NCI-H2227 treated with DMSO at 0.1 percent for 48 hours (cell line): ENCODE data around the gene KLHL26.

Experiments
- DNase-seq: peaks from one replicate; lab custom pipeline; 2025; lab: John Stamatoyannopoulos, UW

Gene KLHL26

GRCh38 chr19:18649371-18650020 is 12.7 kb downstream of the KLHL26 start:
- DNase-seq = peak; percentile 22

DNA sequence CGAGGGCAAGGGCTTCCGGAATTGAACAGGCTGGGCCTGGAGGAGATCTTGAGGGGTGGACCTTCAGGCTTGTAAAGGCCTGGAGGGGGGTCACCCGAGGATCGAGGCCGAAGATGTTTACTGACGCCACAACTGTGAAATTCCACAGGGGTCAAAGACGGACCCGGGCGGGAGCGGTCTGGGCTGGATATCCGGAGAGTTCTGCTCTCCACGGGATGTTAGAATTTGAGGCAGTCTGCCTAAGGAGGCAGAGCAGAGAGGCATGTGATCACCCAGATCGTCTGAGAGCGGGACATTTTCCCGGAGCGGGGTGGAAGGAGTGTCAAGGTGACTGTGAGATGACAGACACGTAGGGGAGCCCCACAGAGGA is 13.2 kb downstream of the KLHL26 start:
- no peak for DNase-seq

GRCh38 chr19:18650468-18651041 is 13.7 kb downstream of the KLHL26 start:
- DNase-seq = no peak

DNA sequence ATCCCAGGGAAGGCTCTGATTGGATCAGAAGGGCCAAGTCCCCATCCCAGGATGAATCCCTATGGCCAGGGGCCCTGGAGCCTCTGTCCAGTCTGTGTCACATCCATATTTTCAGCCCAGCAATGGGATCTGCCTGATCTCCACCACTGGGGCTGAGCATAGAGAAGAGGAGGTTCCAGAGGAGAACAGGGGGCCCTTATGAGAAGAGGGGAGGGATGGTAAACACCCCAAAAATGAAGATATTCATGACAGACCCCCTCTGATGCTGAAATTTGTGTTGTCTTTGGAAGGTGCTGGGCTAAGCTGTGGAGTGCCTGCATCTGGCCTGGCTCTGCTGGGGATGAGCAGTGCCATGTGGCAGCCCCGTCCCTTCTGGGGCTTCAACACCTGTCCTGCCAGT is 14.5 kb downstream of the KLHL26 start:
- no peak for DNase-seq

DNA sequence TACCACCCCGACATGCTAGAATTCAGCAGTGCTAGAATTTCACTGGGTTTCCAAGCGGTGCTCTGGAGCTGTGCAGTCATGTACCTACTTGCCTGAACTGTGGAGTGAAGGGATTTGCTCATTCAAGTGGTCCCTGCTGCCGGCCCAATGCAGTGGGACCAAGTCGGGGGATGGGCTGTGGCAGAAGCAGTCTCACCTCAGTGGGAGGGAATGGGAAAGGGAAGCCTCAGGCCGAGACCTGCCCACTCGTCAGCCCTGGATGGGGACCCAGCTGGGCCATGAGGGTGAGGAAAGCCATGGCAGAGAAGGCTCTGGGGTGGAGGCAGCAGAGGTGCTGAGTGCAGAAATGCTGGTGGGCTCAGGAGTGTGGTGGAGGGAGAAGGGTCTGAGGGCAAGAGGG is 14.9 kb downstream of the KLHL26 start:
- no peak for DNase-seq

- DNase-seq = no peak
Measured at GRCh38 chr19:18653853-18654252, 17.0 kb downstream of the KLHL26 start.

DNA sequence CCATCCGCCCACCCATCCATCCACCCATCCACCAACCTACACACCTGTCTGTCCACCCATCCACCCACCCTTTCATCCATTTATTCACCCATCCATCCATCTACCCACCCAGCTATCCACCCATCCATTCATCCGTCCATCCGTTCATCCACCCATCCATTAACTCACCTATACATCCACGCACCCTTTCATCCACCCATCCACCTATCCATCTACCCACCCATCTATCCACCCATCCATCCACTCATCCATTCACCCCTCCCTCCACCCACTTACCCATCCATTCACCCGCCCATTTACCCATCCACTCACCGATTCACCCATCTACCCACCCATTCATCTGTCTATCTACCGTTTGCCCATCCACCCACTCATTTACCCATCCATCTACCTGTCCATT is 17.6 kb downstream of the KLHL26 start:
- DNase-seq = no peak

DNA sequence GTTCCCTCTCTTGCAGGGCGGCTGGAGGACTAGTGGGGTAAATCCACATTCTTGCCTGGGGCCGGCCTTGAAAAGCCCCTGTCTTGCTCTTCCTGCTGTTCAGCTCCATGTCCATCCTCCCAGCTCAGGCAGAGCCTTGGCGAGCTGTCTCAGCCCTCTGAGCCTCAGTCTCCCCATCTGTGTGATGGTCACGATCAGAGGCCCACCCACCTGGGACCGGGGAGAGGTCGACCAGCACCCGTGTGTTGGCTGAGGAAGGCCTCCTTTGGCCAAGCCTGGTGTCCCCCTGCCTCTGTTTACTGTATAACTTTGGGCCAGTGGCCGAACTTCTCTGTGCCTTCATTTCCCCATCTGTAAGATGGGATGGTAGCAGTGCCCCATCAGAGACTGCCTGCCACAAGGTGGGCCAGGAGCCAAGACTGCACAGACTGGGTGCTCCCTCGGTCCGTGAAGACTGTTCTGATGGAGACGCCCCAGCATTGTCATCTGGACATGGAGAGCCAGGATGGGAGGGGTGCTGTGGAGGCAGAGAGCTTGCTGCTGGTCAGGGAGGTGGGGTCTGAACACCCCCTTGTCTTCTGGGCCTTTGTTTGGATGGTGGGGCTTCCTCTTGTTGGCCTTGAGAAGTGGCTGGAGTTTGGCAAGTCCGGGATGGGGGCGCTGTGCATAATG is 18.5 kb downstream of the KLHL26 start:
- no peak for DNase-seq

DNA sequence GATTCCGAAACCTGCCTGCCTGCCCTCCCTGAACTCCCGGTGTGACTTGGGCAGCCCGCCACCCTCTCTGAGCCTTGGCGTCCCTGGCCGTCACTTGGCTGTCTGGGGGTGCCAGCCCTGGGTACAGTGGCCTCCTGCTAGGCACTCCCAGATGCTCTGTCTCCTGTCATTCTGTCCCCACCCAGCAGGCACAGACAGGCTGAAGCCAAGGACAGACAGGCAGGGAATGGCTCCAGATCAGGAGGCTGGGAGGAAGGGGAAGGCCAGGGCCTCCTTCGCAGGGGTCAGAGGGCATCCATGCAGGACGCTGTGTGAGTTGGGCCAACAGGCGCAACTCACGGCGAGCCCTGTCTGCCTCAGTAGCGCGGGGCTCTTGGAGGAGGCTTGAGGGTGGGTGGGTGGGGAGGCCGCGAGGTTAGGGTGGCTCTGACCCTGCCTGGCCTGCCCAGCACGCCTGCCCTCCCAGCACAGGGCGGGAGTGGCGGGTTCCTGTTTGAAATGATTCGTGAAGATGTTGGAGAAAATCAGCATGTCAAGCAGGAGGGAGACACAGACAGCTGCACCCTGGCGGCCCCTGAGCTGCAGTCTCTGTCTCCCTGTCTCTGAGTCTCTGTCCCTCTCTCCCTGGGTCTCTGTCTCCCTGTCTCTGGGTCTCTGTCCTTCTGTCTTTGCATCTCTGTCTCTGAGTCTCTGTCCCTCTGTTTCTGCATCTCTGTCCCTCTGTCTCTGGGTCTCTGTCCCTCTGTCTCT is 19.7 kb downstream of the KLHL26 start:
- DNase-seq = no peak

- DNase-seq = no peak
Measured at GRCh38 chr19:18657590-18658365, 20.9 kb downstream of the KLHL26 start.

DNA sequence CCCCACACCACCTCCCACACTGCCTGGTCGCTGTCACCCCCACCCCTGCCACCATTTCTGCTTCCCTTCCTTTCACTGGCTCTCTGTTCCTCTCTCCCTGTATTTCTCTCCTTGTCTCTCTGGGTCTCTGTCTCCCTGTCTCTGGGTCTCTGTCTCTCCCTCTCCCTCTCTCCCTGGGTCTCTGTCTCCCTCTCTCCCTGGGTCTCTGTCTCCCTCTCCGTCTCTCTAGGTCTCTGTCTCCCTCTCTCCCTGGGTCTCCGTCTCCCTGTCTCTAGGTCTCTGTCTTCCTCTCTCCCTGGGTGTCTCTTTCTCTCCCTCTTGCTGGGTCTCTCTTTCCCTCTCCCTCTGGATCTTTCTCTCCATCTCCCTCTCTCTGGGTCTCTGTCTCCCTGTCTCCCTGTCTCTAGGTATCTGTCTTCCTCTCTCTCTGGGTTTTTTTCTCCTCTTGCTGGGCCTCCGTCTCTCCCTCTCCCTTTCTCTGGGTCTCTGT is 21.6 kb downstream of the KLHL26 start:
- no peak for DNase-seq

GRCh38 chr19:18659281-18660050 is 22.6 kb downstream of the KLHL26 start:
- DNase-seq = no peak

GRCh38 chr19:18660051-18660910 is 23.5 kb downstream of the KLHL26 start:
- DNase-seq = no peak

- no peak for DNase-seq
Measured at GRCh38 chr19:18660939-18661670, 24.3 kb downstream of the KLHL26 start.

- no peak for DNase-seq
Measured at GRCh38 chr19:18662972-18663732, 26.3 kb downstream of the KLHL26 start.

- no peak for DNase-seq
Measured at GRCh38 chr19:18663940-18664530, 27.2 kb downstream of the KLHL26 start.

- no peak for DNase-seq
Measured at GRCh38 chr19:18665771-18666202, 29.0 kb downstream of the KLHL26 start.

DNA sequence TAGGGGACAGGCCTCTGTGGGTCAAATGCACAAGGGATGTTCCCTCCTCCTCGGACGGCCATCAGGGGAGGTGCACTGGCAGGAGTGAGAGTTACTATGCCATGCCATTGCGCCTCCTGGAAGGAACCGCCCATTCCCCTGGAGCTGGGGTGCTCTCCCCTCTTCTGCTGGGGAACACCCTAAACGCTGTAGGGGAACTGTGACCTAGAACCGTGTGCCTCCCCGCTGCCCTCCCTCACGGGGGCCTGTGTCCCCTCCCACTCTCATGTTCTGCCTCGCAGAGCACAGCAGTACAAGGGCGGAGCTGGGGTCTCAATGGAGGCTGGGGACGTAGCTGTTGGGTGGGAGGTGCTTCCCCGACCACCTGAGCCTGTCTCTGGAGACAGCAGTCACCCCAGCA is 29.5 kb downstream of the KLHL26 start:
- no peak for DNase-seq
